ENCODE results near the gene CD6.

- no peak for TF ChIP-seq CTCF (IDR thresholded peaks at IDR 0.05; ENCODE audit: insufficient read depth, low read length)
- no peak for TF ChIP-seq SPI1 (IDR thresholded peaks at IDR 0.05; ENCODE audit: borderline replicate concordance, low read depth)
Observed at GRCh38 chr11:61002598-61002997, 31.1 kb downstream of the CD6 start.

Data from HL-60 (cell line).